ENCODE measurements around the gene TMEM217. TPM values are rescaled to one million over a fixed set of nuclear protein-coding genes. Genes with fewer than 3 reads are reported as not detected.

The TMEM217 gene
- total and polyA plus RNA-seq, 2 of the 8 experiments (the other 6 are each of a cell fraction or from before 2014, with no cell fraction given), result 0.60 to 1.1 TPM

GRCh38 chr6:37174515-37175331, 83.2 kb downstream of the TMEM217 start (continued):
- TF ChIP-seq TAF1 (IDR thresholded peaks at IDR 0.05; ENCODE audit: low read depth, low read length), result no peak
- no peak for TF ChIP-seq CBX8 (IDR thresholded peaks at IDR 0.05; ENCODE audit: borderline replicate concordance, low read depth, low read length)
